ENCODE data around the gene MTHFD2.

- TF ChIP-seq CTCF (IDR thresholded peaks at IDR 0.05 in 8 of 11, conservative IDR thresholded peaks at IDR 0.05 in 3 of 11) = no peak
- no peak for TF ChIP-seq POLR2A (IDR thresholded peaks at IDR 0.05)
Measured at GRCh38 chr2:74261204-74261864, 62.9 kb downstream of the MTHFD2 start.
